PFSK-1 (cell line): ENCODE results near the gene MIXL1.

Source experiments
- FOXP2 ChIP-seq: optimal IDR thresholded peaks from 2 replicates; pipeline ENCODE3; 2011; ENCODE audit warnings: borderline replicate concordance, control low read depth, inconsistent platforms; ENCODE audit not compliant: insufficient read depth; ENCODE audit errors: extremely low read length, extremely low read depth
- POLR2AphosphoS5 ChIP-seq: IDR thresholded peaks from 2 replicates; pipeline ENCODE4 v1.6.1; 2012; ENCODE audit warnings: low read depth, mild to moderate bottlenecking, control low read depth, low read length, moderate library complexity
- SIN3A ChIP-seq: IDR thresholded peaks from 2 replicates; pipeline ENCODE4 v1.6.1; 2012; ENCODE audit warnings: mild to moderate bottlenecking, low read length, moderate library complexity, borderline replicate concordance; ENCODE audit not compliant: insufficient read depth
- TAF1 ChIP-seq: IDR thresholded peaks from 2 replicates; pipeline ENCODE4 v1.6.1; 2012; ENCODE audit warnings: low read length, control low read depth, borderline replicate concordance; ENCODE audit not compliant: insufficient read depth
- TF ChIP-seq, protein P1 (sequence below), 2 experiments: IDR thresholded peaks; 2 replicates each; pipeline versions ENCODE4 v1.6.1 to v1.8.0; 2011 to 2012; ENCODE audit warnings: low read depth in 2 of 2, low read length in 2 of 2, control low read depth in 1 of 2, inconsistent platforms in 1 of 2, mild to moderate bottlenecking in 1 of 2, moderate library complexity in 1 of 2; ENCODE audit not compliant: insufficient read depth in 1 of 2

The MIXL1 gene

DNA sequence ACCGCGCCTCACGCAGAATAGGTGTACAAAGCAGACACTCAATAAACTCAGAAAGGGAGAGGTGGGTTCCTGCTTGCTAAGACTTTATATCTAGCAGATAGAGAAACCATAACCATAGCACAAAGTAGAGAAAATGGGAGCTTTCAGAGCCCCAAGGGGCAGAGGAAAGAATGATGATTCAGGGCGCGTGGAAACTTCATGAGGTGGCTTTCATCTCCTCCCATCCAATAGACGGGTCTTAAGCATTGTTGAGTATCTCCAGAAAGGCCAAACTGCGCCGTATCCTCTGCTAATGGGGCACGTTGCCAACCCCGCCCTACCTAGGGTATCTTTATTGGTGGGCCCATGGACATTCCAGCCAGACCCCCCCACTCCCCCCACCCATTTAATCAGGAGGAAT lies 778 bp upstream of the MIXL1 start:
- no peak for TF ChIP-seq SIN3A
- no peak for TF ChIP-seq POLR2AphosphoS5
- no peak for TF ChIP-seq FOXP2
- TF ChIP-seq, protein P1, sequence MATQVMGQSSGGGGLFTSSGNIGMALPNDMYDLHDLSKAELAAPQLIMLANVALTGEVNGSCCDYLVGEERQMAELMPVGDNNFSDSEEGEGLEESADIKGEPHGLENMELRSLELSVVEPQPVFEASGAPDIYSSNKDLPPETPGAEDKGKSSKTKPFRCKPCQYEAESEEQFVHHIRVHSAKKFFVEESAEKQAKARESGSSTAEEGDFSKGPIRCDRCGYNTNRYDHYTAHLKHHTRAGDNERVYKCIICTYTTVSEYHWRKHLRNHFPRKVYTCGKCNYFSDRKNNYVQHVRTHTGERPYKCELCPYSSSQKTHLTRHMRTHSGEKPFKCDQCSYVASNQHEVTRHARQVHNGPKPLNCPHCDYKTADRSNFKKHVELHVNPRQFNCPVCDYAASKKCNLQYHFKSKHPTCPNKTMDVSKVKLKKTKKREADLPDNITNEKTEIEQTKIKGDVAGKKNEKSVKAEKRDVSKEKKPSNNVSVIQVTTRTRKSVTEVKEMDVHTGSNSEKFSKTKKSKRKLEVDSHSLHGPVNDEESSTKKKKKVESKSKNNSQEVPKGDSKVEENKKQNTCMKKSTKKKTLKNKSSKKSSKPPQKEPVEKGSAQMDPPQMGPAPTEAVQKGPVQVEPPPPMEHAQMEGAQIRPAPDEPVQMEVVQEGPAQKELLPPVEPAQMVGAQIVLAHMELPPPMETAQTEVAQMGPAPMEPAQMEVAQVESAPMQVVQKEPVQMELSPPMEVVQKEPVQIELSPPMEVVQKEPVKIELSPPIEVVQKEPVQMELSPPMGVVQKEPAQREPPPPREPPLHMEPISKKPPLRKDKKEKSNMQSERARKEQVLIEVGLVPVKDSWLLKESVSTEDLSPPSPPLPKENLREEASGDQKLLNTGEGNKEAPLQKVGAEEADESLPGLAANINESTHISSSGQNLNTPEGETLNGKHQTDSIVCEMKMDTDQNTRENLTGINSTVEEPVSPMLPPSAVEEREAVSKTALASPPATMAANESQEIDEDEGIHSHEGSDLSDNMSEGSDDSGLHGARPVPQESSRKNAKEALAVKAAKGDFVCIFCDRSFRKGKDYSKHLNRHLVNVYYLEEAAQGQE (IDR thresholded peaks at IDR 0.05; ENCODE audit: insufficient read depth in 1 of 2, low read depth in 2 of 2, low read length in 2 of 2), result no peak
- no peak for TF ChIP-seq TAF1

DNA sequence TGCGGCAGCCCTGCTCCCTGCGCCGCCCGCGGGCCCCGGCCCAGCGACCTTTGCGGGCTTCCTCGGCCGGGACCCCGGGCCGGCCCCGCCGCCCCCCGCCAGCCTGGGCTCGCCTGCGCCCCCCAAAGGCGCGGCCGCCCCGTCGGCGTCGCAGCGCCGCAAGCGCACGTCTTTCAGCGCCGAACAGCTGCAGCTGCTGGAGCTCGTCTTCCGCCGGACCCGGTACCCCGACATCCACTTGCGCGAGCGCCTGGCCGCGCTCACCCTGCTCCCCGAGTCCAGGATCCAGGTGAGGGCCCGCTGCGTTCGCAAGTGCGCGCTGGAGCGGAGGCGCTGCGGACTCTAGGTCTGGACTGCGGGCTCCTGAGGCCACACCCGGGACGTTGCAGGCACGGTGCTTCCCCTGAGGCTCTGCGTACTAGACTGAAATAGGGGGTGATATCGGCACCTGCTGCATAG lies 351 bp downstream of the MIXL1 start:
- TF ChIP-seq SIN3A (no peak), FOXP2 (no peak), TAF1 (no peak), POLR2AphosphoS5 (no peak)
- TF ChIP-seq, protein P1 (IDR thresholded peaks at IDR 0.05; ENCODE audit: insufficient read depth in 1 of 2, low read depth in 2 of 2, low read length in 2 of 2), result no peak

DNA sequence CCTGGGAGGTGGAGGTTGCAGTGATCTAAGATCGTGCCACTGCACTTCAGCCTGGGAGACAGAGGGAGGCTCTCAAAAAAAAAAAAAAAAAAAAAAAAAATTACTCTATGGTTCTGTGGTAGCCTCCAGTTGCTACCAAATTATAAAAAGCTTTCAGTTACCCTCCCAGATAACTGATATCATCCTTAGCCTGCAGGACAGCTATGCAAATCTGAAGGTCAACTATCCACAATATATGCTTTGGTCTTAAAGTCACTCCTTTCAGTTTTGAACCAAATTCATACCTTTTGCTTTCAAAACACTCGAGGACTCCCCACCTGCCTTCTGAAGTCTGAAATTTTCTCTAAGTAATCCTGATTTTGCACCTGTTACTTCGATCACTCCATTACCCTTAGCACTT lies 3.1 kb downstream of the MIXL1 start:
- TF ChIP-seq, protein P1 (IDR thresholded peaks at IDR 0.05; ENCODE audit: insufficient read depth in 1 of 2, low read depth in 2 of 2, low read length in 2 of 2), result no peak
- TF ChIP-seq SIN3A, result no peak
- TF ChIP-seq TAF1, result no peak
- TF ChIP-seq FOXP2, result no peak
- no peak for TF ChIP-seq POLR2AphosphoS5

DNA sequence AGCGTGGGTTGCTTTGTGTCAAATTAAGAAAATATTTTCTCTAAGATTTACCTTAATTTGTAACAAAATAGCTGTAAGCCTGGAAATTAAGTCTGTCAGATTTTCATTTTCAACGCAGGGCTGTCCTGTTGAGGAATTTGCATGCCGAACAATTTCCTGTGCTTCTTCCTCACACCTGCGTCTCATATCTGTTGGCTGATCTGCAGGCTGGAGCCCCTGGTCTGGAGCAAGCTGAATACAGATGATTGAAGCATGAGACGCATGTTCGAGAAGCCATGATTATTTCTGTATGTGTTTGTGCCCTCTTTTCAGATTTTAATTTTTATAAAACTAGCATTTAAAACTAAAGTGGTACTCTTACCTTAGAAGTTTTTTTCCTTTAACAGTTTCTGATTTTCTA lies 9.8 kb downstream of the MIXL1 start:
- TF ChIP-seq, protein P1 (IDR thresholded peaks at IDR 0.05; ENCODE audit: insufficient read depth in 1 of 2, low read depth in 2 of 2, low read length in 2 of 2), result no peak
- no peak for TF ChIP-seq FOXP2
- no peak for TF ChIP-seq TAF1
- TF ChIP-seq POLR2AphosphoS5, result no peak
- no peak for TF ChIP-seq SIN3A

DNA sequence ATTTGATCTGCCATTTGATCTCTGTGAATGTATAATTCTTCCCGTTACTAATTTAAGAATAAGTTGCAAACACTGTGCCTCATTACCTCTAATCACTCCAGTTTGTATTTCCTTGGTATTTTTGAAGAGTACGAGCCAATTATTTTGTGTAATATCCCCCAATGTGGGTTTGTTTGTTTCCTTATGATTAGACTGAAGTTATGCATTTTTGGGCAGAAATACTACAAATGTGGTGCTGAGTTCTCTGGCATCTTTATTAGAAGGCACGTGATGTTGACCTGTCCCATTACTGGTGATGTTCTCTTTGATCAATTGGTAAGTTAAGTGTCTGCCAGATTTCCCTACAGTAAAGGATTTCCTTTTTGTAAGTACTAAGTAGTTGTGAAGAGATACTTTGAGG lies 10.3 kb downstream of the MIXL1 start:
- TF ChIP-seq SIN3A (no peak), POLR2AphosphoS5 (no peak), FOXP2 (no peak), TAF1 (no peak)
- TF ChIP-seq, protein P1 (IDR thresholded peaks at IDR 0.05; ENCODE audit: insufficient read depth in 1 of 2, low read depth in 2 of 2, low read length in 2 of 2), result no peak
